GM12875 (cell line): ENCODE measurements around the gene GCDH.
"Not testable (repeated sequence)": the region's sequence is repeated elsewhere in the genome, so short reads cannot be mapped to it uniquely, and the experiment has no call there.

ENCODE experiments used
- H3K4me3 ChIP-seq: one replicate; pipeline ENCODE4 v1.5.1; 2011; ENCODE audit warnings: low read depth, low read length, control low read depth
- CTCF ChIP-seq: IDR thresholded peaks from 2 replicates; pipeline ENCODE4 v1.5.1; 2011; ENCODE audit warnings: low read depth, mild to moderate bottlenecking, control low read depth, inconsistent platforms, low read length, moderate library complexity, borderline replicate concordance; ENCODE audit not compliant: insufficient read depth

GCDH gene

GRCh38 chr19:12890787-12891552 lies at the start of gene GCDH:
Gene GCDH, plus strand, starts transcription at chr19:12891160. Its CDS starts 145 bp downstream, at chr19:12891305.
- peak within 1 kb of the TSS; percentile 94 for H3K4me3 ChIP-seq
- no peak for TF ChIP-seq CTCF

GRCh38 chr19:12842511-12842910 lies 48.4 kb upstream of the GCDH start:
- no peak for TF ChIP-seq CTCF
- no peak overlapping the region for H3K4me3 ChIP-seq

DNA sequence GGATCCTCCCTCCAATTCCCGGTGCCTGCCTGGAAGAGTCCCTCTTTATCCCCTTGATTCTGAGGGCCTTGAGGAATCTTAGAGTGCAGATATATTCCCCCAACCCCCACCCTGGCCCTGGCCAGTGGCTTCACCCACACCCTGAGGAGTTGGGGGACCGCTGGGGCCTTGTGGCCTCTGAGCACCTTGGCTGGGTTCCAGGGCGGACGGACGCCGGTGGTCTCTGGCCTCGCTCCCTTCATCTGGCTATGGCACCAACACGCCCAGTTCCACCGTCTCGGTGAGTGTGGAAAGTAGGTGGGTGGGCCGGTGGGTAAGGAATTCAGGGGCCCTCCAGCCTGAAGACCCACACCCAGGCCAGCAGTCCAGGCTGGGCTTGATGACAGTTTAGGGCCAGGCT lies 47.6 kb upstream of the GCDH start:
- no peak overlapping the region for H3K4me3 ChIP-seq
- no peak for TF ChIP-seq CTCF

GRCh38 chr19:12843999-12844732 lies 46.8 kb upstream of the GCDH start:
- no peak overlapping the region for H3K4me3 ChIP-seq
- TF ChIP-seq CTCF: no peak

DNA sequence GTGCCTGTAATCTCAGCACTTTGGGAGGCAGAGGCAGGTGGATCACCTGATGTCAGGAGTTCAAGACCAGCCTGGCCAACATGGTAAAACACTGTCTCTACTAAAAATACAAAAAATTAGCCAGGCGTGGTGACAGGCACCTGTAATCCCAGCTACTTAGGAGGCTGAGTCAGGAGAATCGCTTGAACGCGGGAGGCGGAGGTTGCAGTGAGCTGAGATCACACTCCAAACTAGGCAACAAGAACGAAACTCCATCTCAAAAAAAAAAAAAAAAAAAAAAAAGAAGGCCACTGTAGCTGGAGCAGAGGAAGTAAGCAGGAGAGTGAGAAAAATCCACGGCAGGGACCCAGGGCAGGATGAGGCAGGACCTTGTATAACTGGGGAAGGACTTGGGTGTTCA lies 44.3 kb upstream of the GCDH start:
- not testable (repeated sequence) for H3K4me3 ChIP-seq

GRCh38 chr19:12847159-12848139 lies 43.5 kb upstream of the GCDH start:
- no peak overlapping the region for H3K4me3 ChIP-seq
- peak; percentile 99 for TF ChIP-seq CTCF

DNA sequence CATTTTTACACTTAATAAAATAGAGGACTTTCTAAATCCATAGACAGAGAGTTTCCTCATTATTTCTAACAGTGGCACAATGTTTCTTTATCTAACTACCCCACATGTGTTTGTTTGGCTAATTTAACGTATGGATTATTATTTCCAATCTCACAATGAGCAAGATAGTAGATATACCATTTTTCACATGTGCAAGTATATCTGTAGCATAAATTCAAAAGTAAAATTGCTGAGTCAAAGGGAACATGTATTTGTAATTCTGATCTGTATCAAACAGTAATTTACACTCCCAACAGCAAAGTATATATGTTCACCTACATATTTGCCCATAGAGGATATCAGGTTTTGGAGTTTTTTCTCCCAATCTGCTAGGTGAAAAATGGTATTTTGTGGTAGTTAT lies 34.3 kb upstream of the GCDH start:
- no peak overlapping the region for H3K4me3 ChIP-seq
- TF ChIP-seq CTCF: no peak
